Renal cortical epithelial cell (primary cell): ENCODE results near the gene IRS1. TPM values are rescaled to one million over a fixed set of nuclear protein-coding genes. Genes with fewer than 3 reads are reported as not detected.
A peak's percentile ranks its signal among the peaks of the same experiment; 100 is the strongest.
"Not testable (repeated sequence)": the region's sequence is repeated elsewhere in the genome, so short reads cannot be mapped to it uniquely, and the experiment has no call there.

ENCODE experiments used
- DNase-seq: peaks from one replicate; pipeline ENCODE4 v3.0.0-alpha.2; 2011; ENCODE audit warnings: low read depth
- total RNA-seq: library from RNA; depleted of rRNA; stranded (reverse); fragments of >200 nt; gene quantifications from 2 replicates; pipeline ENCODE4 v1.2.3, GENCODE V29; 2014

Gene IRS1
- total RNA-seq = 7.3 and 34.0 TPM in 2 replicates

GRCh38 chr2:226799211-226799975, at the start of gene IRS1:
TSS of gene IRS1 (minus strand) at chr2:226799820. CDS start at chr2:226798738, 1,082 bp downstream.
- DNase-seq = peak; percentile 35

GRCh38 chr2:226849349-226849748, 49.7 kb upstream of the IRS1 start:
- no peak for DNase-seq

GRCh38 chr2:226847511-226847910, 47.9 kb upstream of the IRS1 start:
- no peak for DNase-seq

GRCh38 chr2:226847090-226847489, 47.5 kb upstream of the IRS1 start:
- DNase-seq = no peak

- no peak for DNase-seq
Observed at GRCh38 chr2:226845386-226846116, 45.9 kb upstream of the IRS1 start.

- DNase-seq = not testable (repeated sequence)
Observed at GRCh38 chr2:226843001-226843400, 43.4 kb upstream of the IRS1 start.

- no peak for DNase-seq
Observed at GRCh38 chr2:226839951-226840350, 40.3 kb upstream of the IRS1 start.

- DNase-seq = no peak
Observed at GRCh38 chr2:226839161-226839560, 39.5 kb upstream of the IRS1 start.

- DNase-seq = no peak
Observed at GRCh38 chr2:226838722-226839121, 39.1 kb upstream of the IRS1 start.

- no peak for DNase-seq
Observed at GRCh38 chr2:226837787-226838603, 38.4 kb upstream of the IRS1 start.

GRCh38 chr2:226837334-226837733, 37.7 kb upstream of the IRS1 start:
- no peak for DNase-seq

- DNase-seq = no peak
Observed at GRCh38 chr2:226836548-226836885, 36.9 kb upstream of the IRS1 start.

- peak; percentile 85 for DNase-seq
Observed at GRCh38 chr2:226835796-226836547, 36.4 kb upstream of the IRS1 start, which contains the start of gene RHBDD1. TSS of gene RHBDD1 (plus strand) at chr2:226836054. CDS start at chr2:226864694, 28,640 bp downstream.

GRCh38 chr2:226835420-226835795, 35.8 kb upstream of the IRS1 start:
- DNase-seq = peak; percentile 8

- DNase-seq = not testable (repeated sequence)
Observed at GRCh38 chr2:226834880-226835279, 35.3 kb upstream of the IRS1 start.

GRCh38 chr2:226832061-226832460, 32.4 kb upstream of the IRS1 start:
- no peak for DNase-seq

- DNase-seq = no peak
Observed at GRCh38 chr2:226831266-226831665, 31.6 kb upstream of the IRS1 start.

- no peak for DNase-seq
Observed at GRCh38 chr2:226829721-226830631, 30.4 kb upstream of the IRS1 start.

GRCh38 chr2:226828191-226828590, 28.6 kb upstream of the IRS1 start:
- no peak for DNase-seq

GRCh38 chr2:226825056-226825455, 25.4 kb upstream of the IRS1 start:
- DNase-seq = no peak

GRCh38 chr2:226818930-226819329, 19.3 kb upstream of the IRS1 start:
- no peak for DNase-seq
